SKM-1 (cell line): ENCODE measurements around the gene PPP4R4.

Source experiments
- DNase-seq: peaks from one replicate; lab custom pipeline; 2025; ENCODE audit not compliant: unreplicated experiment; lab: John Stamatoyannopoulos, UW

Gene PPP4R4

DNA sequence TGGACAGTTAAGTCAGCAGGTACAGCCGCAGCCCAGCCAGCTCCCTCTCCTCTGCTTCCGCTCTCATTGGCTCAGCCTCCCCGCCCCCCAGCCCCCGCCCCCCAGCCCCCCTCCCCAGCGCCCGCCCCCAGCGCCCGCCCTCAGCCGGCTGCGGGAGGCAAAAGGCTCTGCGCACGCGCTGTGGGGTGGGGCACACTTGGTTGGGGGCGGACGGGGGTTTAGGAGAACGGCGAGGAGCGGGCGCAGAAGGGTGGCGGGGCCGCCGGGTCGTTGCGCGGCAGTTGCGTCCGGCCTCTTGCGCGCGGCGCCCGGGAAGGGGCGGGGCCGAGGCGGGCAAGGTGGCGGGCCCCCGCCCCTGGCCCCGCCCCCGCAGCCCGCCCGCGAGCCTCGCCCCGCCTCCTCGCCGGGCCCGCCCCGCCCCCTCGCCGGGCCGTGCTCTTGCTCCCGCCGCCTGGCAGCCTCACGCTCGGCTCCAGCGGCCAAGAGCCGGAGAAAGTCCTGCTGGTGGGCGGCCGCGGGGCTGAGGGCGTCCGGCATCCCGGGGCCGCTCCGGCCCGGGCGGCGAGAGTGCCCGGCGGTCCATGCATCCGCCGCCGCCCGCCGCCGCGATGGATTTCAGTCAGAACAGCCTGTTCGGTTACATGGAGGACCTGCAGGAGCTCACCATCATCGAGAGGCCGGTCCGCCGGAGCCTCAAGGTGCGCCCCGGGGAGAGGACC lies at the start of gene PPP4R4:
PPP4R4 (plus strand) TSS at position 438 of the 719 bp plus-strand sequence; CDS start at position 582, 144 bp downstream.
- no peak for DNase-seq

DNA sequence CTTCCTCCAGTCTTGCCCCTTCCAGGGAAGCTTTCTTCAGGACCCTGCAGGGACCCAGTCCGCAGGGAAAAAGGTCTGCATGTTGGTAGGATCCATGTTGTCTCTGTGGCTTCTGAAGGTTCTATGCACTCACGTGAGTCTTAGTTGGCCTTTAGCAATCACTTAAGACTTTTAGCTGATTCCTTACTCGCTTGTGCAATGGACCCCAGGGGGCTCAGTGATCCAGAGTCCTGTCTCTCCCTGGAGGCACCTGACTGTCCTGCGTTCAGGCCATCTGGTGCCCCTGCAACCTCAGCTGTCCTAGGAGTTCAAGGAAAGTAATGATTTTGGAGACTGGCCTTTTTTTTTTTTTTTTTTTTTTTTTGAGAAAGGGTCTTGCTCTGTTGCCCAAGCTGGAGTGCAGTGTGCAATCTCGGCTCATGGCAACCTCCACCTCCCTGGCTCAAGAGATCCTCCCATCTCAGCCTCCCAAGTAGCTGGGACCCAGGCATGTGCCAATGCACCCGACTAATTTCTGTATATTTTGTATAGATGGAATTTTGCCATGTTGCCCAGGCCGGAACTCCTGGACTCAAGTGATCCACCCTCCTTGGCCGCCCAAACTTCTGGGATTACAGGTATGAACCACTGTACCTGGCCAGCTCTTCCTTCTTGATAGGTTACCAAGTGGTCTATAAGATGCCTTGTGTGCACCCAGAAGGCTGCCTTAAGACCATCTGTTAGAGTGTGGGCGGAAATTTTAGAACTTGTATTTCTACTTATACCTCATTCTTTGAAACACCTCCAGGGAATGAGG lies 49.3 kb upstream of the PPP4R4 start:
- no peak for DNase-seq

GRCh38 chr14:94125659-94126418 lies 48.3 kb upstream of the PPP4R4 start:
- DNase-seq, result no peak

DNA sequence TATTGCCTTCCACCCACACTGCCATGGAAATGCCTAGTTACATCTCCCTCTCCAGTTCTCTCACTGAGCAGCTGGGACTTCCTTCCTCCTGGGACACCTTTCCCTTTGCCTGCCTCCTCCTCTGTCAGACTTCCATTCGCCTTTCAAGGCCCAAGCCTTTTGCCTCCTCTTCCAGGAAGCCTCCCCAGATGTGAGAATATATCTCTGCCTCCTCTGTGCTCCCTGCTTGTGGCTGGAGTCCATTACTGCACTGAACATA lies 47.8 kb upstream of the PPP4R4 start:
- no peak for DNase-seq

DNA sequence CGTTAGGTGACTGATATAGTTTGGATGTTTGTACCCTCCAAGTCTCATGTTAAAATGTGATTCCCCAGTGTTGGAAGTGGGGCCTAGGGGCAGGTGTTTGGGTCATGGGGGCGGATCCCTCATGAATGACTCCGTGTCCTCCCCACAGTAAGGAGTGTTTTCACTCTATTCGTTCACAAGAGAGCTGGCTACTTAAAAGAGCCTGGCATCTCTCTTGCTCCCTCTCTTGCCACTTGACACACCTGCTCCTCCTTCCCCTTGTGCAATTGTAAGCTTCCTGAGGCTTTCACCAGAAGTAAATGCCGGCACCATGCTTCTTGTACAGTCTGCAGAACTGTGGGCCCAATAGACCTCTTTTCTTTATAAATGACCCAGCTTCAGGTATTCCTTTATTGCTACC lies 47.3 kb upstream of the PPP4R4 start:
- no peak for DNase-seq

DNA sequence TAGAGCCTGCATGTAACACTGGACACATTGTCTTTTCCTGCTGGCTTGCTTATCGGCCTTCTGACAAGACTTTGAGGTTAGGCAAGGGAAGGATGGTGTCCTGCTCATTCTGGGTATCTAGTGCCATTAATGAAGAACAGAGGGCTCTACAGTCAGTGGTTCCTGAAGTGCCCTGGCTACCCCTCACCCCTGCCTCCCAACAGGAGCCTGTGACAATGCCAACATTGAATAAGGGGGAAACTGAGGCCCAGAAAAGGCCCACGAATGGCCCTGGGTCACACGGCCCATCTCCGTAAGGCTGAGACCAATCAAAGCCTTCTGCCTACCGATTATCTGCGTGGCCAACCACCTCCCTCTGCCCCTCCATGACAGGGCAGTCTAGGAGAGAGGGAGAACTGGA lies 46.8 kb upstream of the PPP4R4 start:
- DNase-seq, result no peak

GRCh38 chr14:94128216-94128839 lies 45.8 kb upstream of the PPP4R4 start:
- no peak for DNase-seq

DNA sequence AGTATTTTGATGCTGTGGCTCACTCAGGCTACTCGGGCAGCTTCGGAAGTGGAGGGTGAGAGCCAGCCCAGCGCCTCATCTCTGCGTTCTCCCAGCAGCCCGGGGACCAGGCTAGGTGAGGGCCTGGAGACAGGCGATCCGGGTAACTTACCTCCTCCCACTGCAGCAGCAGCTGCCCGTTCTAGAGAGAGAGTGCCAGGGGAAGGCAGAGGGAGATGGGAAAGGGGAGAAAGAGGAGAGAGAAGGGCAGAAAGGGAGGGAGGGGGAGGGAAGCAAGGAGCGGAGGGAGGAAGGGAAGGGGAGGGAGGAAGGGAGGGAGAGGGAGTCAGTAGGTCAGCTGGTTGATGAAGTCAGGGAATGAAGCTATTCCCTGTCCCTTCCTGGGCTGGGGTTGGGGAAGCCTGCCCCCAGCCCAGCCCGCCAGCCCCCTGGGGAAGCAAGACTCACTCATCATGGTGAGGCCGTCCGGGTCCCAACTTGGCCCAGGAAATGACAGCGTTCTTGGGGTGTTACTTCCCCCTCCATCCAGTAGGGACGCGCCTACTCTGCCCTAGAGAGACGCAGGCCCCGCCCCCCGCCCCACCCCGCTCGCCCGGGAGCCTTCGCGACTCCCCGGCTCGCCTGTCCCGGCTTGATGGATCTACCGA lies 44.9 kb upstream of the PPP4R4 start, which contains the start of gene IFI27L2:
IFI27L2 (minus strand) TSS at position 494 of the 647 bp plus-strand sequence; CDS start at position 454, 40 bp downstream.
- DNase-seq, result no peak

DNA sequence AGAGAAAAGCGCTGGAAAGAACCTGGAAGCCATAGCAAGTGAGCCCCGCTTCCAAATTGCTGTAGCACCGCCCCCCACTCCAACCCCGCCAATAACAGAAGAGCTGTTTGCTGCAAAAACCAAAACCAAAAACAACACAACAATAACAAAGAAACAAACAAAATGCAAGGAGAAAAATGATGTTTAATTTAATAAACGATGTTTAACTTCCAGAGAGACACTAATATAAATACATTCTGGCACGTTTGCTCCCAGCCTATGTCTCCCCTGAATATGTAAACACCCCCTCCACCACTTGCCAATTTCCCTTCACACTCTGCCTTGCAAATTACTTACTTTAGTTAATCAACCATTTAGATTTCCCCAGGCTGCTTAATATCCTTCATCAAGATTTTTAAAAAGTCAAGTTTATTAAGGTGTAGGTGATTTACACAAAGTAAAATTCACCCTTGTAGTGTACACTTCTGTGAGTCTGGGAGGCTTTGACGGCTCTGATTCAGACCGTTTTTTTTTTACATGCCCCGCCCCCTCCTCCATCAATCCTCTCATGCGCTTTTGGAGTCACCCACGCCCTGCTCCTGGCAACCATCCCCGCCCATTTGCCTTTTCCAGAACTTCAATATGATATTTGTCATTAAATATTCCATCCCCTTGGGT lies 44.2 kb upstream of the PPP4R4 start:
- DNase-seq, result no peak

DNA sequence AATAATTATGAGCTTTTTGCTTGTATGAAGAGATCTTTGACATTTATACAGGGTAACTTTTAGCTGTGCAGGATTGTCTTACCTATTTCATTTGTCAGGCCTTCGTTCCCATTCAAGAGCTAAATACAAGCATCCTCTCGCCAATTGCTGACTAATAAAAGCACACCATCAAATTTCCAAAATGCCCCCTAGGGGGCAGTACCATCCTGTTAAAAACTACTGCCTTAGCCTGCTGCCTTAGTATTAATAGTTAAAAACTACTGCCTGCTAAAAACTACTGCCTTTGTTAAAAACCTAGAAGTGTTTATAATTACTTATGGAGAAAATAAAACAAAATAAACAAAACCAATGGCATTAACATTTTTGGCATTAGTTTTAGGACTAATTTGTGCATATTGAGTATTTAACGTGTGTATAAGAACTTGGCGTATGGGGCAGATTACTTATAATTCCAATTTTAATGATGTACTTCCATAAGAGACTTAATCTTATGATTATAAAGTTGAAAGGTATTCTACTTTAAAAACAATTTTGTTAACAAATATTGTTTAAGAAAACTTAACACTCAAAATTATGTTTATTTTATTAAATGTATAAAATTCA lies 41.7 kb upstream of the PPP4R4 start:
- DNase-seq, result peak; percentile 10

DNA sequence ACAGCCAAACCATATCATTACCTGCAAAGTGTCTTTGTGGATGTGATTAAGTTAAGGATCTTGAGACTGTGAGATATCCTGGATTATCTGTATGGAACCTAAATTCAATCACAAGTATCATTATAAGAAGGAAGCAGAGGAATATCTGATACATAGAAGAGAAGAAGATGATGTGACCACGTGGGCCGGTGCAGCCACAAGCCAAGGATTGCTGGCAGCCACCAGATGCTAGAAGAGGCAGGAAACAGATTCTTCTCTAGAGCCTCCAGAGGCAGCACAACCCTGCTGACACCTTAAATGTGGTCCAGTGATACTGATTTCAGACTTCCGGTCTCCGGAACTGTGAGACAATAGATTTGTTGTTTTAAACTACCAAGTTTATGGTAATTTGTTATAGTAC lies 38.6 kb upstream of the PPP4R4 start:
- no peak for DNase-seq

GRCh38 chr14:94136575-94137331 lies 37.4 kb upstream of the PPP4R4 start:
- peak; percentile 7 for DNase-seq

- no peak for DNase-seq
These were observed 35.9 kb upstream of the PPP4R4 start for GRCh38 chr14:94138251-94138650.

- no peak for DNase-seq
These were observed 35.1 kb upstream of the PPP4R4 start for GRCh38 chr14:94139006-94139405.

DNA sequence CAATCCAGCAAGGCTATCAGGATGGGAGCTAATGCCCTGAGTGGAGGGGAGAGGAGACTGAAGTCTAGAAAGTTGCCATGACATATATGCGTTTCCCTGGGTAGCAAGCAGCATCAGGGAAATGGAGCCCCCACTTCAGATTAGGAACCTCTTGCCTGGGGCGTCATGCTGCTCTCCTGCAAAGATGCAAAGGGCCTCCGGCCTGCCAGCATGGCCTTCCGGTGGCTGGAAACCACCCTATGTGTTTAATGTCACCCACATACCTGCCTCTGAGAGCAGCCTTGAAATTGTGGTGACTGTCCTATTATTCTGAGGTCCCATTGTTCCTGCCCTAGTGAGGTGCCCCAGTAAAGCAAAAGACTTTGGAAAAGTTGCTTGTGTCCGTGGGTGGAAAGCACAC lies 34.7 kb upstream of the PPP4R4 start:
- DNase-seq, result no peak

GRCh38 chr14:94142247-94142646 lies 31.9 kb upstream of the PPP4R4 start:
- DNase-seq, result no peak

DNA sequence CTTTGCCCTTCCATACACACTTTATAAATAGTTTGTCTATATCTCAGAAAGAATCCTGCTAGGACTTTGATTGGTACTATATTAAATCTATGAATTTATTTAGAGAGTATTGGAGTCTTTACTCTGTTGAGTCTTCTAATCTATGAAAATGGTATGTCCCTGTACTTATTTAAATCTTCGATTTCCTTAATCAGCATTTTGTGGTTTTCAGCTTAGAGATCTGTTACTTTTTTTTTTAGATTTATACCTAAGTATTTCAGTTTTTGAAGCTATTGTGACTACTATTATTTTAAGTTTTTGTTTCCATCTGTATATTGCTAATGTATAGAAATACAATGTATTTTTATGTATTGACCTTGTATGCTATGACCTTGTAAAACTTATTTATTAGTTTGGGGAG lies 31.3 kb upstream of the PPP4R4 start:
- no peak for DNase-seq

- DNase-seq, result no peak
These were observed 30.9 kb upstream of the PPP4R4 start for GRCh38 chr14:94143239-94143638.

DNA sequence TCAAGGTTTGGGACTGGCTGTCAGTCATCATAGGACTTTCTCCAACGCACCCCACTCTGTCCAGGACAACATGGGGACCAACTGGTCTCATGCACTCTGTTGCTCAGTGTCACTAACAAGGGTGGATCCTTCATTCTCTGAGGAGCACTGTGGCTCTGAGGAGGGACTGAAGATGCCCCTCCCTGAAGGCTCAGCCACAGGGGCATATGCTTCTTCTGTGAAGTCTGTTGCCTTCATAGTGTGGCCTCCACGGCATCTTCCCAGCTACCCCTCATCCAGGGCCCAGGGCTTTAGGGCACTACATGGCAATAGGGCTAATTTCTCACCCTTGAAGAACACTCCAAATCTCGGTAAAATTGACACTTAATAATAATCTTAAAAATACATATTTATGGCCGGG lies 30.4 kb upstream of the PPP4R4 start:
- DNase-seq, result no peak
